ENCODE data around the gene CCNYL1. TPM values are rescaled to one million over a fixed set of nuclear protein-coding genes. Genes with fewer than 3 reads are reported as not detected.
"Not testable (repeated sequence)": the region's sequence is repeated elsewhere in the genome, so short reads cannot be mapped to it uniquely, and the experiment has no call there.

The CCNYL1 gene
- total RNA-seq, 2 donors from 2014 or later = 19.8 to 22.4 TPM

GRCh38 chr2:207734636-207735512 is 23.4 kb downstream of the CCNYL1 start:
- WGBS, 2 experiments (ENCODE audit: insufficient coverage in 1 of 2, insufficient read length in 1 of 2) = 97% methylated on average over 4 of the region's 4 CpGs; no CpG with 5 or more reads in 1 of the 2 experiments
- Mint-ChIP-seq H3K27ac (no peak overlapping the region), H3K4me1 (no peaks in the 10 kb centered on the region), H3K9me3 (no peaks in the 10 kb centered on the region), H3K36me3 (ENCODE audit: low read depth) (peaks cover 32% of the 10 kb centered on the region), H3K4me3 (no peak overlapping the region), H3K27me3 (ENCODE audit: insufficient read depth) (no peaks in the 10 kb centered on the region)
- Histone ChIP-seq H3K4me1 (ENCODE audit: control insufficient read depth, insufficient read depth, low read length) (no peaks in the 10 kb centered on the region), H3K4me3 (ENCODE audit: low read length) (no peak overlapping the region), H3K9me3 (ENCODE audit: control insufficient read depth, low read length) (peaks cover 5% of the 10 kb centered on the region), H3K36me3 (ENCODE audit: control insufficient read depth, insufficient read depth, low read length) (peaks cover 73% of the 10 kb centered on the region), H3K9ac (ENCODE audit: extremely low read depth, low read length, poor library complexity, severe bottlenecking) (no peak overlapping the region), H3K27ac (ENCODE audit: low read depth, low read length) (no peak overlapping the region), H3K27me3 (ENCODE audit: control insufficient read depth, insufficient read depth, low read length, poor library complexity, severe bottlenecking) (no peaks in the 10 kb centered on the region)
- no peak for DNase-seq
- no peak for TF ChIP-seq CTCF (conservative IDR thresholded peaks at IDR 0.05)

DNA sequence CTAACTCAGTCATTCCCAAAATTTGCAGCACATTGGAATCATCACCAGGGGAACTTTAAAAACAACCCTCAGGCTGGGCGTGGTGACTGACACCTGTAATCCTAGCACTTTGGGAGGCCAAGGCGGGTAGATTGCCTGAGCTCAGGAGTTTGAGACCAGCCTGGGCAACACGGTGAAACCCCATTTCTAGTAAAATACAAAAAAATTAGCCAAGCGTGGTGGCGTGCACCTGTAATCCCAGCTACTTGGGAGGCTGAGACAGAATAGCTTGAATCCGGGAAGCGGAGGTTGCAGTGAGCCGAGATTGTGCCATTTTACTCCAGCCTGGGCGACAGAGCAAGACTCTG is 24.0 kb downstream of the CCNYL1 start:
- not testable (repeated sequence) for H3K27me3 Mint-ChIP-seq (ENCODE audit: insufficient read depth); DNase-seq; H3K27ac ChIP-seq (ENCODE audit: low read depth, low read length); H3K4me3 ChIP-seq (ENCODE audit: low read length); H3K9me3 ChIP-seq (ENCODE audit: control insufficient read depth, low read length); H3K27ac Mint-ChIP-seq; H3K9ac ChIP-seq (ENCODE audit: extremely low read depth, low read length, poor library complexity, severe bottlenecking); H3K9me3 Mint-ChIP-seq; H3K4me3 Mint-ChIP-seq; H3K4me1 Mint-ChIP-seq; H3K27me3 ChIP-seq (ENCODE audit: control insufficient read depth, insufficient read depth, low read length, poor library complexity, severe bottlenecking); H3K4me1 ChIP-seq (ENCODE audit: control insufficient read depth, insufficient read depth, low read length)
- 96 to 98% methylated on average over 9 of the region's 9 CpGs for WGBS, 2 experiments (ENCODE audit: insufficient coverage in 1 of 2, insufficient read length in 1 of 2)
- H3K36me3 ChIP-seq (ENCODE audit: control insufficient read depth, insufficient read depth, low read length) = peaks cover 74% of the 10 kb centered on the region
- peaks cover 32% of the 10 kb centered on the region for H3K36me3 Mint-ChIP-seq (ENCODE audit: low read depth)

- no peak overlapping the region for H3K4me3 Mint-ChIP-seq
- no peaks in the 10 kb centered on the region for H3K27me3 Mint-ChIP-seq (ENCODE audit: insufficient read depth)
- Histone ChIP-seq H3K4me1 (ENCODE audit: control insufficient read depth, insufficient read depth, low read length) (no peaks in the 10 kb centered on the region), H3K4me3 (ENCODE audit: low read length) (no peak overlapping the region), H3K9me3 (ENCODE audit: control insufficient read depth, low read length) (no peaks in the 10 kb centered on the region), H3K27me3 (ENCODE audit: control insufficient read depth, insufficient read depth, low read length, poor library complexity, severe bottlenecking) (no peaks in the 10 kb centered on the region), H3K27ac (ENCODE audit: low read depth, low read length) (no peak overlapping the region), H3K36me3 (ENCODE audit: control insufficient read depth, insufficient read depth, low read length) (peaks cover 52% of the 10 kb centered on the region), H3K9ac (ENCODE audit: extremely low read depth, low read length, poor library complexity, severe bottlenecking) (no peak overlapping the region)
- no peak for DNase-seq
- no peaks in the 10 kb centered on the region for H3K9me3 Mint-ChIP-seq
- H3K27ac Mint-ChIP-seq = no peak overlapping the region
- peaks cover 23% of the 10 kb centered on the region for H3K36me3 Mint-ChIP-seq (ENCODE audit: low read depth)
- peaks cover 4% of the 10 kb centered on the region for H3K4me1 Mint-ChIP-seq
- TF ChIP-seq CTCF (conservative IDR thresholded peaks at IDR 0.05) = no peak
Measured at GRCh38 chr2:207743514-207743913, 32.1 kb downstream of the CCNYL1 start.
